AG04449 (cell line): ENCODE measurements around the gene PAK4.

ENCODE experiments used
- CTCF ChIA-PET: fragments of 350-600 bp; formaldehyde crosslinking; extraction: SDS; loops from one replicate; lab custom pipeline; 2021; ENCODE audit warnings: antibody characterized with exemption; lab: Yijun Ruan, JAX
- POLR2A ChIA-PET: fragments of 400-600, 350-600 bp; formaldehyde crosslinking; extraction: SDS; loops from one replicate; lab custom pipeline; 2020; ENCODE audit warnings: antibody characterized with exemption, inconsistent platforms; lab: Yijun Ruan, JAX
- DNase-seq: peaks from one replicate; pipeline ENCODE4 v3.0.0-alpha.2; 2010; ENCODE audit warnings: low read depth, low spot score
- H3K4me3 ChIP-seq: 2 replicates; pipeline ENCODE4 v1.5.1; 2011; ENCODE audit warnings: low read depth, mild to moderate bottlenecking, control low read depth, low read length
- CTCF ChIP-seq: IDR thresholded peaks from one replicate; pipeline ENCODE4 v1.5.1; 2011; ENCODE audit warnings: mild to moderate bottlenecking, moderate library complexity, low read length, control low read depth, inconsistent platforms; ENCODE audit not compliant: insufficient read depth; ENCODE audit errors: missing control alignments

Gene PAK4

GRCh38 chr19:39160889-39161672, 35.5 kb downstream of the PAK4 start:
- no peak overlapping the region for H3K4me3 ChIP-seq
- POLR2A ChIA-PET, result no interaction called here
- no peak for TF ChIP-seq CTCF
- CTCF ChIA-PET, result no interaction called here
- no peak for DNase-seq

- CTCF ChIA-PET, result interaction anchor here (1.2 kb wide), 1 partner anchor 165 kb away, joined by 3 read pairs; no protein-coding TSS in a partner anchor
These were observed 37.0 kb downstream of the PAK4 start for GRCh38 chr19:39162441-39163043.

DNA sequence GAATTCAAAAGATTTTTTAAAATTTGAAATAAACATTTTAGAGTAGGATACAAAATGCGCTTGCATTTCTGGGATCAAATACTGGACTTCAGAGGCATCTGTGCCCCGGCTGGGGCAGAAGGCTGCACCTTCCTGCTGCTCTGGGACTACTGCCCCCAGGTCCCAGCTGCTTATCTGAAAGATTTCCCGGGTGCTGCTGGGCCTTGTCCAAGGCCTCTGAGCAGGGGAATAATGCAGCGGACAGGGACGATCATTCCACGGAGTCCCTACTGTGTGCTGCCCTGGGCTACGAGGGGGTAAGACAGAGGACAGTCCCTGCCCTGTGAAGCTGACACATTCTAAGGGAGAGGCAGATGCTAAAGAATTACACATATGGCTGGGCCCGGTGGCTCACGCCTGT, 38.0 kb downstream of the PAK4 start:
- ChIA-PET CTCF (no interaction called here), POLR2A (no interaction called here)
- no peak for DNase-seq
- no peak for TF ChIP-seq CTCF
- no peak overlapping the region for H3K4me3 ChIP-seq

More at GRCh38 chr19:39162441-39163043, 37.0 kb downstream of the PAK4 start:
- POLR2A ChIA-PET, result no interaction called here
- TF ChIP-seq CTCF, result no peak
- H3K4me3 ChIP-seq, result no peak overlapping the region
- DNase-seq, result no peak

DNA sequence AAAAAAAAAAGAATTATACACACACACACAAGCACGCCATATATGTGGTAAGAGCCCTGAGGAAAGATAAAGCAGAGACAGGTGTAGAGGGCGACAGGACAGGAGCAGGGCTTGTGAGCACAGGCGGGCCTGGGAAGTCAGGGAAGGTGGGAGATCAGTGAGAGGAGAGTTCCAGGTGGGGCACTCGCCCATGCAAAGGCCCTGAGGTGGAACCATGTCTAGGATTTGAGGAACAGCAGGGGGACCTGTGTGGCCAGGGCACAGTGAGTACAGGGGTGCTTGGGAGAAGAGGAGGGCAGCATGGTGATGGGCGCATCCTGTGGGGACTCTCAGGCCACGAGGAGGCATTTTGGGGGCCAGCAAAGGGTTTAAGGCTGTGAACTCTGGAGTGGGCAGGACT, 38.7 kb downstream of the PAK4 start:
- H3K4me3 ChIP-seq, result no peak overlapping the region
- no peak for DNase-seq
- TF ChIP-seq CTCF, result no peak
- ChIA-PET POLR2A (no interaction called here), CTCF (no interaction called here)

- no peak overlapping the region for H3K4me3 ChIP-seq
- POLR2A ChIA-PET, result no interaction called here
- no peak for TF ChIP-seq CTCF
- no peak for DNase-seq
- CTCF ChIA-PET, result interaction anchor here (1.1 to 1.7 kb wide), 2 partner anchors 21 to 44 kb away, joined by 3 to 4 read pairs; no protein-coding TSS in a partner anchor
These were observed 40.3 kb downstream of the PAK4 start for GRCh38 chr19:39165857-39166256.
